ENCODE data around the gene KRTAP6-1.

Gene KRTAP6-1

GRCh38 chr21:30628109-30628508, 14.4 kb upstream of the KRTAP6-1 start:
- no peak for TF ChIP-seq CTCF (IDR thresholded peaks at IDR 0.05)
- no peak for TF ChIP-seq ZFX (IDR thresholded peaks at IDR 0.05; ENCODE audit: borderline replicate concordance)
- no peak overlapping the region for H3K27ac ChIP-seq

GRCh38 chr21:30625449-30626165, 11.9 kb upstream of the KRTAP6-1 start:
- TF ChIP-seq ZFX (IDR thresholded peaks at IDR 0.05; ENCODE audit: borderline replicate concordance) (no peak), CTCF (IDR thresholded peaks at IDR 0.05) (no peak)
- H3K27ac ChIP-seq = no peak overlapping the region

DNA sequence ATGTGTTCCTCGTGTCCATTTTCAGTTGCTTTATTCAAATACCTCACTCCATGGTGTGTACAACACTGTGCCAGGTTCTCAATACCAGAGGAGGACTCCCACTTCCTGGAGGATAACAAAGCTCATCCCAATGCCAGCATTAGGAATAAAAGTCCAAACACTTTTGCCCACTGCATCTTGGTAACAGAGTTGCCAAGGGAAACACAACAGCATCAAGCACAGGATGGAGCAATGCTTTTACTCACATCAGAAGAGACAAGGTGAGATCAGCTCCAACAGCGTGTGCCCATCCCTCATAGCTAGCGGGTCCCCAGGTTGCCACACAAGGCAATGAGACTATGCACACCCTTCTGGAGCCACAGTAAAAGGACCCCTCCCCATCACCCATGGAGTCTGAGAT, 9.6 kb upstream of the KRTAP6-1 start:
- H3K27ac ChIP-seq = no peak overlapping the region
- TF ChIP-seq CTCF (IDR thresholded peaks at IDR 0.05) (no peak), ZFX (IDR thresholded peaks at IDR 0.05; ENCODE audit: borderline replicate concordance) (no peak)

- no peak within 1 kb of the TSS for H3K27ac ChIP-seq
- no peak for TF ChIP-seq CTCF (IDR thresholded peaks at IDR 0.05)
- no peak for TF ChIP-seq ZFX (IDR thresholded peaks at IDR 0.05; ENCODE audit: borderline replicate concordance)
Observed at GRCh38 chr21:30620522-30620921, 6.8 kb upstream of the KRTAP6-1 start, which contains the start of gene KRTAP20-4. KRTAP20-4 (plus strand) TSS chr21:30620627.

- TF ChIP-seq ZFX (IDR thresholded peaks at IDR 0.05; ENCODE audit: borderline replicate concordance) (no peak), CTCF (IDR thresholded peaks at IDR 0.05) (no peak)
- H3K27ac ChIP-seq = no peak overlapping the region
Observed at GRCh38 chr21:30620080-30620479, 6.3 kb upstream of the KRTAP6-1 start.

DNA sequence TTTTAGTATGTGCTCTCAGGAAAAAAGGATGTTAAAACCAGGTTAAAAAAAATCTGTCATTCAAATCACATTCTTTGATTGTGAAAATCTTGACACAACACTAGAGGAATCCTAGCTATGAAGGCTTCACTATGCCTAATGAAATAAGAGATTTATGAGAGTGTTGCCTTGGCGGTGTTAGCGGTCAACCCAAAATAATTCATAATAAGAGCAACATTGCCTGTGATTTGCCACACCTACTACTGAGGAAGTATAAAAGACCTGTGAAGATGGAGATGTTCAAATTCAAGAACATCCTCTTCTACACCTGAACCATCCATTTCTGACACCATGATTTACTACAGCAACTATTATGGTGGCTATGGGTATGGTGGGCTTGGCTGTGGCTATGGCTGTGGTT, 2.4 kb upstream of the KRTAP6-1 start, which contains the start of gene KRTAP20-1:
TSS of gene KRTAP20-1 (plus strand) at position 301 of the 400 bp plus-strand sequence. CDS start at position 331, 30 bp downstream.
- TF ChIP-seq CTCF (IDR thresholded peaks at IDR 0.05) (no peak), ZFX (IDR thresholded peaks at IDR 0.05; ENCODE audit: borderline replicate concordance) (no peak)
- no peak within 1 kb of the TSS for H3K27ac ChIP-seq

GRCh38 chr21:30615199-30615598, 1.5 kb upstream of the KRTAP6-1 start:
- no peak overlapping the region for H3K27ac ChIP-seq

More at GRCh38 chr21:30615199-30615598, 1.5 kb upstream of the KRTAP6-1 start:
- TF ChIP-seq CTCF (IDR thresholded peaks at IDR 0.05) = no peak
- no peak for TF ChIP-seq ZFX (IDR thresholded peaks at IDR 0.05; ENCODE audit: borderline replicate concordance)

Measured in 22Rv1 (cell line).